CD4-positive, alpha-beta T cell treated with Interleukin-6 at 100 ng/mL for 8 hours (primary cell): Measurements from ENCODE around the gene OLFML3.
"Not testable (repeated sequence)": the region's sequence is repeated elsewhere in the genome, so short reads cannot be mapped to it uniquely, and the experiment has no call there.

Experiments
- DNase-seq: peaks from one replicate; pipeline ENCODE4 v3.0.0-alpha.2; 2020; ENCODE audit warnings: mixed read lengths, low spot score

OLFML3 gene

DNA sequence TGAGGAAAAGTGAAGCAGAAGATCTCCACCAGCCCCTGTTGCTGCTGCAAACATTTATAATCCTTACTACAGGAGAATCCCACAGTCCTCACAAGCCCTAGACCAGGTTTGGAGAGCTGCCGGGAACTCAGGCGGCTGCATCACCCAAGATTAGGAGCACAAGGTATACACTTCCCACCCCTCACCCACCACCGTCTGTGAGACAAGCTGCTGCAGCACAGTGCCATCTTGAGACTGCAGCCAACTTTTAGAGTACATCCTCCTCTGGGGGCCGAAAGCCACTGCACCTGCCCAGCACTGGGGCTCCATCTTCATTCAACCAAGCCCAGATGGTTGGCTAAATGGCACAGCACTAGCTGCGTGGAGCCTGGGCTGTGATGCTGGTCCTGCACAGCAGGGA, 13.8 kb downstream of the OLFML3 start:
- DNase-seq = no peak

DNA sequence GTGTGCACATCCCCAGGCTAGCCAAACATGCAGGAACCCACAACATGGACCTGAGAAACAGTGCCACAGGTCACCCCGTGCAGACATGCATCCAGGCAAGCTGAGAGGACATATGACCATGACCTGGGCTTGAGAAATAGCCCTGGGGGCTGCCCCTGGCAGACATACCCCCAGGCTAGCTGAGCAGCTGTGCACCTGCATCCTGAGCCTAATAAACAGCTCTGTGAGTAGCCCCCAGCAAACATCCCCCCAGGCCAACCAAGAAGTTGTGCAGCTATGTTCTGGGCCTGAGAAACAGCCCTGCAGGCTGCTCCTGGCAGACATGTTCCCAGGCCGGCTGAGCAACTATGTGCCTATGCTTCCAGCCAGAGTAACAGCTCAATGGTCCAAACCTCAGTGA, 14.5 kb downstream of the OLFML3 start:
- DNase-seq = no peak

DNA sequence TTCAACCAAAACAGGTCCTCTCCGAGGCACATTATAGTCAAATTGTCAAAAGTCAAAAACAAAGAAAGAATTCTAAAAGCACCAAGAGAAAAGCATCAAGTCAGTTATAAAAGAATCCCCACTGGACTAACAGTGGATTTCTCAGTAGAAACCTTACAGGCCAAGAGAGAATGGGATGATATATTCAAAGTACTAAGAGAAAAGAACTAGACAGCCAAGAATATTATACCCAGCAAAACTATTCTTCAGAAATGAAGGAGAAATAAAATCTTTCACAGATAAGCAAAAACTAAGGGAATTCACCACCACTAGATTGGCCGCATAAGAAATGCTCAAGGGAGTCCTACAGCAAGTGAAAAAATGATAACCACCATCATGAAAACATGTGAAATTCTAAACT, 16.1 kb downstream of the OLFML3 start:
- DNase-seq = no peak

DNA sequence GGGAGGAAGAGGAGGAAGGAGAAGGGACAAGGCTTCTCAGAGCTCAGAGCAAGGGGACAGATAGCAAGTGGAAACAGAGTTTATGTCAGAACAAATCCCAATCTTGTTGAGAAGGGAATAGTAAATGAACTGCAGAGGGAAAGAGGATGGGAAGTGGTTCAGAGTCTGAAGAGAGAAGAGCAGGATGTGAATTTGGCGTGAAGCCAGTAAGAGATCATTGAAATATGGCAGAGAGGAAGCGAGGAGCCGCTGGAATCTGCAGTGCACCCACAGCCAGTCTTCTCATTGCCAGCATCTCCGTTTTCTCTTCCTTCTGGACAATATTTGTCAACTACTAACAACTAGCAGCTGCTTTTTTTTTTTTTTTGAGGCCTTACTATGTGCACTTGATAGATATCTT, 19.1 kb downstream of the OLFML3 start:
- no peak for DNase-seq

- no peak for DNase-seq
Observed at GRCh38 chr1:113999233-113999632, 20.0 kb downstream of the OLFML3 start.

GRCh38 chr1:113999799-114000198, 20.5 kb downstream of the OLFML3 start:
- DNase-seq = no peak

- DNase-seq = no peak
Observed at GRCh38 chr1:114000406-114000805, 21.1 kb downstream of the OLFML3 start.

GRCh38 chr1:114002492-114003239, 23.4 kb downstream of the OLFML3 start:
- DNase-seq = no peak

GRCh38 chr1:114003431-114003830, 24.2 kb downstream of the OLFML3 start:
- DNase-seq = no peak

- not testable (repeated sequence) for DNase-seq
Observed at GRCh38 chr1:114006825-114007224, 27.6 kb downstream of the OLFML3 start.

DNA sequence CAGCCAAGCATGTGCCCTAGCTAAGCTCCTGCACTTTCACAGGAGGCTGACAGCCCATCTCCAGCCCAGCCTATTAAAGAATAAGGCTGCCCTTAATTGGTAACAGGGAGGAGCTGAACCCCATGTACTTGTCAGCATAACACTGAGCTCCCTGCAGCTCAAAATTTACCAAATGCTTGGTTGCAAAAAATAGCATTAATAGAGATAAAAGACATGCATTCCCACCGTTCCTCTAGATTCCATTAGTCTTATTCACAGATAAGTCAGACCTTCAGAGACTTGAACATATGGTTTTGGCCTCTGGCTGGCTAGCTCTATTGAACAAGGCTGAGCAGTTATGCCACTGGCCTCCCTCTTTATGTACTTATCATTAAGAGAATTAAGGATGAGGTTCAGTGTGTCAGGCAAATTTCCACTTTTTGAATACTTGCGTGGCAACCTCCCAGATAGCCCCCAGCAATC, 29.2 kb downstream of the OLFML3 start:
- DNase-seq = no peak

DNA sequence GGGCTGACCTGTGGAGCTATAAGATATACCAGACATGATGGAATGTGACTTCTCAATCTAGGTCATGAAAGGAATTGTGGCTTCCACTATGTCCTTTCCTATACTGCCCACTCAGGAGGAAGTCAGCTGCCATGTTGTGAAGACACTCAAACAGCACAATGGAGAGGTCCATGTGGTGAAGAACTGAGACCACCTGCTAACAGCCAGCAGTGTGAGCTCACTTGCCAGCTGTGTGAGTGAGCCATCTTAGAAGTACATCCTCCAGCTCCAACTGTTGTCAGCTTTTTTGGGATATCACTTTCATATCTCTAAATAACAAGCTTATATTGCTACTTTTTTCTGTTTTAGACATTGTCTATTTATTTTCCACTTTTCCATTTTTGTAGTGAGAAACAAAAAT, 29.7 kb downstream of the OLFML3 start:
- no peak for DNase-seq

DNA sequence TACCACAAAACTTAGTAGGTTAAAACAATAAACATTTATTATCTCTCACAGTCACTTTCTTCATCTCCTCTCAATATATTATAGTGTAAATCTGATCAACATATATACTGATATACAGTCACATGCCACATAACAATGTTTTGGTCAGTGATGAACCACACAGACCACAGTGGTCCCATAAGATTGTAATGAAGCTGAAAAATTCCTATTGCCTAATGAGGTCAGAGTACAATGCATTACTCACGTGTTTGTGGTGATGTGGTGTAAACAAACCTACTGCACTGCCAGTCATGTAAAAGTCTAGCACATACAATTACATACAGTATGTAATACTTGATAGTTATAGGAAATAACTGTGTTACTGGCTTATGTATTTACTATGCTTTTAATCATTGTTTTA, 30.1 kb downstream of the OLFML3 start:
- no peak for DNase-seq

GRCh38 chr1:114010433-114011184, 31.3 kb downstream of the OLFML3 start:
- DNase-seq = no peak

GRCh38 chr1:114011796-114012195, 32.5 kb downstream of the OLFML3 start:
- no peak for DNase-seq

GRCh38 chr1:114015075-114015474, 35.8 kb downstream of the OLFML3 start:
- no peak for DNase-seq

- DNase-seq = not testable (repeated sequence)
Observed at GRCh38 chr1:114019724-114020123, 40.5 kb downstream of the OLFML3 start.

- no peak for DNase-seq
Observed at GRCh38 chr1:114021665-114022099, 42.4 kb downstream of the OLFML3 start.

GRCh38 chr1:114022877-114023276, 43.6 kb downstream of the OLFML3 start:
- DNase-seq = no peak

DNA sequence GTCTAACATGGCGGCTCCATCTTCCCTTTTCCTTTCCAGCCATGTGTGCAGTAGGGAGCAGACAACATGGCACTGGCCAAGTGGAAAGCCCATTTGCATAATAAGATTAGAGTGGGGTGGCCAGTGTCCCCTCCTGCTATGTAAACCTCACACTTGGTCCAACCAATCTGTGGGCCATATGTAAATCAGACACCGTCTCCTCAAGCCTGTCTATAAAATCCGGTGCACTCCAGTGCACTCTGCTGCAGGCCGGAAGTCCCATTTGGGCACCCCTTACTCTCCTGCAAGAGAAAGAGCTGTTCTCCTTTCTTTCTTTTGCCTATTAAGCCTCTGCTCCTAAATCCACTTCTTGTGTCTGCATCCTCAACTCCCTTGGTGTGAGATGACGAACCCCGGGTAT, 44.1 kb downstream of the OLFML3 start:
- no peak for DNase-seq

DNA sequence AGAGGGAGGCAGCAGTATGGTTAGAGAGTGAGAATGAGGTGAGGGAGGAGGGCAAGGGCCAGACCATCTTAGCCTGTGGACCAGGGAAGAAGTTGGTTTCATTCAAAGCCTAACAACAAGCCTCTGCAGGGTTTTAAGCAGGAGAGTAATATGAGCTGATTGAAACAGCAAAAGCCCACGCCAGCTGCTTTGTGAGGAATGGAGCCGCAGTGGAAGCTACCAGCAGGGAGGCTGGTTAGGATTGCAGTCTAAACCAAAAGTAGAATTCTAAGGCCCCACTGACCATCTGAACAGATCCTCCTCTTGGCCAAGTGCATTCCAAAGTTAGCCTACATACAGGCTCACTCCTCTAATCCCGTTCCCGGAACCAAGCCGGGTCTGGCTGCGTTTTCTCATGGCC, 44.8 kb downstream of the OLFML3 start:
- no peak for DNase-seq

- no peak for DNase-seq
Observed at GRCh38 chr1:114025609-114026401, 46.5 kb downstream of the OLFML3 start.

GRCh38 chr1:114026797-114027196, 47.5 kb downstream of the OLFML3 start:
- DNase-seq = no peak
